ENCODE measurements around the gene QSOX1.

DNA sequence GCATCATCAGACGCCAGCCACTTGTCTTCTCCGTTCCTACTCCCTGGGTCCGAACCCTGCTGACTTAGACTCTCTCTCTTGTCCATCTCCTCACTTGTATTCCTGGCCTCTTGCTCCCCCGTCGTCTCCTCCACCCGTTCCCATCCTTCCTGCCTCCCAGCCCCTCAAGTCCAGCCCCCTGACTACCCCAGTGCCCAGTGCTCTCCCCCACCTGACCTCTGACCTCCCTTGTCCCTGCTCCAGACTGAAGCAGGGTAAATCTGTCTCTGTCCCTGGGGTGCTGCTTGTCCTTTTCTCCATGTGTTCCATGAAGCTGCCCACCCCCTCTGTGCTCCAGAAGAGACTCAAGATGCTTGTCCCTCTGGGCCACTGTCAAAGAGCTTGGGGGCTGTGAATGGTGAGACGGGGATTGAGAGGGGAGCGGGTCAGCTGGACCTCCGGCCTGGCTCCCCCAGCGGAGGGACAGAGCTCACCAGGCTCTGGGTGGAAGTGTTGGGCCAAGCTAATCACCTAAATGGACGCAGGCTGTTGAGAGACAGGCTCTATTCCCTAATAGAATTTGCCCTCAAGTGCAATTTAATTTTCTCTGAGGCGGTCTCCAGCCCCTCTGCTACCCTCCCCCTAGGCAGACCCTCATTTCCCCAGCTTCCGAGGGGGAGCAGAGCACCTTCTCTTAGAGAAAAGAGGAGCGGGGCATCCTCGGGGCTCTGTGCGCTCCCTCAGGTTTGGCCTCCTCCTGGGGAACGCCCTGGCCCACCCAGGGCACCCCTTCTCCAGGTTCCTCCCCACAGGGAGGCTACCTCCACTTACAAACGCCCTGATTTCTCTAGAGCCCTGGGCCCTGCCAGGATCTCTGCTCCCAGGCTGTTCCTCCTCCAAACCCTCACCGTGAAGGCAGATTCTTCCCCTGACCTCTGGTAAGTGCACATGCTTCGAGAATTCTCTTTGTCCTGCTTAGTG lies 64.4 kb downstream of the QSOX1 start:
- TF ChIP-seq, protein P1, sequence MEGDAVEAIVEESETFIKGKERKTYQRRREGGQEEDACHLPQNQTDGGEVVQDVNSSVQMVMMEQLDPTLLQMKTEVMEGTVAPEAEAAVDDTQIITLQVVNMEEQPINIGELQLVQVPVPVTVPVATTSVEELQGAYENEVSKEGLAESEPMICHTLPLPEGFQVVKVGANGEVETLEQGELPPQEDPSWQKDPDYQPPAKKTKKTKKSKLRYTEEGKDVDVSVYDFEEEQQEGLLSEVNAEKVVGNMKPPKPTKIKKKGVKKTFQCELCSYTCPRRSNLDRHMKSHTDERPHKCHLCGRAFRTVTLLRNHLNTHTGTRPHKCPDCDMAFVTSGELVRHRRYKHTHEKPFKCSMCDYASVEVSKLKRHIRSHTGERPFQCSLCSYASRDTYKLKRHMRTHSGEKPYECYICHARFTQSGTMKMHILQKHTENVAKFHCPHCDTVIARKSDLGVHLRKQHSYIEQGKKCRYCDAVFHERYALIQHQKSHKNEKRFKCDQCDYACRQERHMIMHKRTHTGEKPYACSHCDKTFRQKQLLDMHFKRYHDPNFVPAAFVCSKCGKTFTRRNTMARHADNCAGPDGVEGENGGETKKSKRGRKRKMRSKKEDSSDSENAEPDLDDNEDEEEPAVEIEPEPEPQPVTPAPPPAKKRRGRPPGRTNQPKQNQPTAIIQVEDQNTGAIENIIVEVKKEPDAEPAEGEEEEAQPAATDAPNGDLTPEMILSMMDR (IDR thresholded peaks at IDR 0.05 in 4 of 5, conservative IDR thresholded peaks at IDR 0.05 in 1 of 5): no peak
- TF ChIP-seq POLR2A (IDR thresholded peaks at IDR 0.05): no peak
